ENCODE data around the gene MORF4L2.
A peak's percentile ranks its signal among the peaks of the same experiment; 100 is the strongest.

Gene MORF4L2

GRCh38 chrX:103629318-103630170 is 57.0 kb downstream of the MORF4L2 start:
- peaks cover 8% of the 10 kb centered on the region for H3K4me1 ChIP-seq (ENCODE audit: control insufficient read depth, insufficient read depth, low read length)
- H3K9ac ChIP-seq (ENCODE audit: low read length) = peak overlapping the region; percentile 74
- H3K27me3 ChIP-seq (ENCODE audit: control insufficient read depth, insufficient read depth, low read length) = no peaks in the 10 kb centered on the region; the same call in 1 of the 2 replicates
- H3K4me3 ChIP-seq (ENCODE audit: low read depth, low read length) = peak overlapping the region; percentile 95
- H3K36me3 ChIP-seq (ENCODE audit: control insufficient read depth, insufficient read depth, low read length) = no peaks in the 10 kb centered on the region
- peak overlapping the region; percentile 11; the same call in 1 of the 2 replicates for H3K27ac ChIP-seq (ENCODE audit: low read depth, low read length)
- H3K9me3 ChIP-seq (ENCODE audit: control insufficient read depth, insufficient read depth, low read depth, low read length) = no peaks in the 10 kb centered on the region

DNA sequence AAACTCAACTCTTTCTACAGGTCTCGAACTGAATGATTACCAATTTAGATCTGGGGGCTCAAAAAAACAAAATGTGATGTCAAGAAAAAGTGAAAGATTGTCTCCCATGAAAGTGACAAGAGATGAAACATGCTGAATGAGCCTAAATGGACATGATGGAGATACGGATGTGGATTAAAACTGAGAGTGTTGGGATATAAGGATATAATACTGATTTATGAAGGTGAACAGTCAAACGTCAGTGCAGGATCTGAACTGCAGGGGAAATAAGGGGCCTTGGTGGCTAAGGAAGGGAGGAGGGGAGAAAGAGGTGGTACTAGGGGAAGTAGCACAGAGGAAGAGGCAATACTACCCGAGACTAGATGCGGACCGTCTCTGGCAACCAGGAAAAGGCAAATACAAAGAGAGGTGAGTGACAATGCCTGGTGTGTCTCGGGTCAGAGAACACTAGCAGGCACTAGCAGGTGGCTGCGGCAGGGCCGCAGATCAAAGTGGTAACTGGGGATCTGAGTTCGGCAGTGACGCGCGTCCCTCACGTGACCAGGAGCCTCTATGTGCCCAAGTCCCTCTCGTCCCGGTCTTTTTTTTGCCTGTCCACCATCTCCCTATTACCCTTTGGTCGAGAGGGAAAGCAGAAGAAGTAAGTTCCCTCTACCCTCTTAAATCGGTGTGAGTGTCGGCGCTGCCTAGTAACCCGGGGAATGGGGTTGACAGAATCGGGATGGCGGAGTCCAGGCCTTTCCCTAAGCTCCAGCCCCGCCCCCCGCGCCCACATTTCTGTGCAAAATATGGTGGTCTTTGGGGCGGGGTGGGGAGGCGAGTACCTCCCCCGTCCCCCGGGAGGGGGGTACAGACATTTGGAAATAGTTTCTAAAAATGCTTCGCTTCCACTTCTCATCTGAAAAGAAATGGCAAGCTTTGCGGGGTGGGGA is 57.8 kb downstream of the MORF4L2 start, which contains the start of gene TCEAL1:
TSS of gene TCEAL1 (plus strand) at position 590 of the 932 bp plus-strand sequence. CDS start 942 bp downstream, outside the sequence.
- H3K27ac ChIP-seq (ENCODE audit: low read depth, low read length) = peak within 1 kb of the TSS; percentile 11; the same call in 1 of the 2 replicates

DNA sequence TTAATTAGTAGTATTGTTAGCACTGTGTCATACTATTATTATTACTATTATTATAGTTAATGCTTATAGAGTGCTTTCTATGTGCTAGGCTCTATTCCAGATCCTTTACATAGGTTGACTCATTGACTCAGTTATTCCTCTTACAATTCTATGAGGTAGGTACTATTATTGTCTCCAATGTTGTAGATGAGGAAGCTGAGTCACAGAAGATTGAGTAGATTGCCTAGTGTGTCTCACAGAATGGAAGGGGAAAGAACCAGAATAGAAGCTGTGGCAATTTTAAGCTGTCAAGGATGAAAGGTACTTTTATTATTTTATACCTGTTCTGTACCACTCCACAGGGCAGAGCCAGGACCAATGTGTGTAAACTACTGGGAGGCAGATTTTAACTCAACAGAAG is 59.6 kb downstream of the MORF4L2 start:
- Histone ChIP-seq H3K27ac (ENCODE audit: low read depth, low read length) (no peak overlapping the region), H3K4me3 (ENCODE audit: low read depth, low read length) (no peak overlapping the region), H3K9ac (ENCODE audit: low read length) (no peak overlapping the region)

More for the DNA sequence above, 57.8 kb downstream of the MORF4L2 start, which contains the start of gene TCEAL1:
- Histone ChIP-seq H3K4me3 (ENCODE audit: low read depth, low read length) (peak within 1 kb of the TSS; percentile 95), H3K9me3 (ENCODE audit: control insufficient read depth, insufficient read depth, low read depth, low read length) (no peaks in the 10 kb centered on the region), H3K4me1 (ENCODE audit: control insufficient read depth, insufficient read depth, low read length) (peaks cover 15% of the 10 kb centered on the region), H3K36me3 (ENCODE audit: control insufficient read depth, insufficient read depth, low read length) (no peaks in the 10 kb centered on the region), H3K9ac (ENCODE audit: low read length) (peak within 1 kb of the TSS; percentile 74), H3K27me3 (ENCODE audit: control insufficient read depth, insufficient read depth, low read length) (no peaks in the 10 kb centered on the region; the same call in 1 of the 2 replicates)

More for the DNA sequence above, 59.6 kb downstream of the MORF4L2 start:
- Histone ChIP-seq H3K9me3 (ENCODE audit: control insufficient read depth, insufficient read depth, low read depth, low read length) (no peaks in the 10 kb centered on the region), H3K27me3 (ENCODE audit: control insufficient read depth, insufficient read depth, low read length) (no peaks in the 10 kb centered on the region), H3K36me3 (ENCODE audit: control insufficient read depth, insufficient read depth, low read length) (no peaks in the 10 kb centered on the region), H3K4me1 (ENCODE audit: control insufficient read depth, insufficient read depth, low read length) (peaks cover 15% of the 10 kb centered on the region)

Data from HUES6 (cell line).